CD8-positive, alpha-beta memory T cell (primary cell): Measurements from ENCODE around the gene DNMT1. TPM values are rescaled to one million over a fixed set of nuclear protein-coding genes. Genes with fewer than 3 reads are reported as not detected.
A peak's percentile ranks its signal among the peaks of the same experiment; 100 is the strongest.

Source experiments
- CTCF ChIA-PET: fragments of 350-600 bp; sonication (Branson Sonifier 250); formaldehyde crosslinking; loops from one replicate; lab custom pipeline; 2021; ENCODE audit warnings: antibody characterized with exemption; lab: Charles Lee
- POLR2A ChIA-PET: fragments of 350-600 bp; sonication (Branson Sonifier 250); formaldehyde crosslinking; loops from one replicate; lab custom pipeline; 2021; ENCODE audit warnings: antibody characterized with exemption; lab: Charles Lee
- DNase-seq, 5 donors: peaks; one replicate each; pipeline versions ENCODE4 v3.0.0 to v3.0.0-alpha.2; 2020 to 2022; ENCODE audit warnings: mixed read lengths in 1 of 5
- H3K27ac ChIP-seq: one replicate; pipeline ENCODE4 v1.7.0; 2013; ENCODE audit warnings: low read depth, mild to moderate bottlenecking, low read length, moderate library complexity
- H3K27me3 ChIP-seq: 2 replicates; pipeline ENCODE4 v1.7.0; 2013; ENCODE audit warnings: low read length, mild to moderate bottlenecking; ENCODE audit not compliant: insufficient read depth, poor library complexity, severe bottlenecking
- H3K36me3 ChIP-seq: 2 replicates; pipeline ENCODE4 v1.7.0; 2013; ENCODE audit warnings: mild to moderate bottlenecking, low read length, moderate library complexity; ENCODE audit not compliant: insufficient read depth
- H3K4me1 ChIP-seq: 2 replicates; pipeline ENCODE4 v1.7.0; 2013; ENCODE audit warnings: mild to moderate bottlenecking, low read length, moderate library complexity; ENCODE audit not compliant: insufficient read depth
- H3K4me3 ChIP-seq: 2 replicates; pipeline ENCODE4 v1.7.0; 2013; ENCODE audit warnings: mild to moderate bottlenecking, low read length
- H3K9me3 ChIP-seq: 2 replicates; pipeline ENCODE4 v1.7.0; 2013; ENCODE audit warnings: mild to moderate bottlenecking, low read length
- H3K27ac Mint-ChIP-seq, 8 donors: one replicate each; pipeline ENCODE4 v1.8.0; 2020 to 2021; ENCODE audit warnings: mixed read lengths in 8 of 8, mild to moderate bottlenecking in 6 of 8, inconsistent platforms in 3 of 8, moderate library complexity in 3 of 8
- H3K27me3 Mint-ChIP-seq, 2 donors: one replicate each; pipeline ENCODE4 v1.8.0; 2020 to 2021; ENCODE audit warnings: mixed read lengths in 2 of 2, mild to moderate bottlenecking in 1 of 2, moderate library complexity in 1 of 2
- H3K36me3 Mint-ChIP-seq, 3 donors: one replicate each; pipeline ENCODE4 v1.8.0; 2020 to 2021; ENCODE audit warnings: mixed read lengths in 3 of 3, inconsistent platforms in 1 of 3, mild to moderate bottlenecking in 1 of 3
- H3K4me1 Mint-ChIP-seq, 3 donors: one replicate each; pipeline ENCODE4 v1.8.0; 2020 to 2021; ENCODE audit warnings: mixed read lengths in 3 of 3, inconsistent platforms in 1 of 3, mild to moderate bottlenecking in 1 of 3
- H3K4me3 Mint-ChIP-seq, 7 donors: one replicate each; pipeline ENCODE4 v1.8.0; 2020 to 2021; ENCODE audit warnings: mixed read lengths in 7 of 7, mild to moderate bottlenecking in 6 of 7, moderate library complexity in 4 of 7, inconsistent platforms in 2 of 7
- H3K9me3 Mint-ChIP-seq, 5 donors: one replicate each; pipeline ENCODE4 v1.8.0; 2020 to 2022; ENCODE audit warnings: mixed read lengths in 5 of 5, mild to moderate bottlenecking in 3 of 5, moderate library complexity in 2 of 5, inconsistent platforms in 1 of 5
- polyA plus RNA-seq: library from polyadenylated mRNA; unstranded; fragments of 300-500 nt; fragmentation: Illumina TruSeq; gene quantifications from one replicate; pipeline ENCODE4 v1.2.3, GENCODE V29; 2021
- total RNA-seq, 2 experiments: library from RNA; stranded (reverse); gene quantifications; one replicate each; pipeline ENCODE4 v1.2.3, GENCODE V29; 2021

DNMT1 gene
- total and polyA plus RNA-seq, 3 experiments from 2014 or later: 142 to 325 (median 307) TPM

DNA sequence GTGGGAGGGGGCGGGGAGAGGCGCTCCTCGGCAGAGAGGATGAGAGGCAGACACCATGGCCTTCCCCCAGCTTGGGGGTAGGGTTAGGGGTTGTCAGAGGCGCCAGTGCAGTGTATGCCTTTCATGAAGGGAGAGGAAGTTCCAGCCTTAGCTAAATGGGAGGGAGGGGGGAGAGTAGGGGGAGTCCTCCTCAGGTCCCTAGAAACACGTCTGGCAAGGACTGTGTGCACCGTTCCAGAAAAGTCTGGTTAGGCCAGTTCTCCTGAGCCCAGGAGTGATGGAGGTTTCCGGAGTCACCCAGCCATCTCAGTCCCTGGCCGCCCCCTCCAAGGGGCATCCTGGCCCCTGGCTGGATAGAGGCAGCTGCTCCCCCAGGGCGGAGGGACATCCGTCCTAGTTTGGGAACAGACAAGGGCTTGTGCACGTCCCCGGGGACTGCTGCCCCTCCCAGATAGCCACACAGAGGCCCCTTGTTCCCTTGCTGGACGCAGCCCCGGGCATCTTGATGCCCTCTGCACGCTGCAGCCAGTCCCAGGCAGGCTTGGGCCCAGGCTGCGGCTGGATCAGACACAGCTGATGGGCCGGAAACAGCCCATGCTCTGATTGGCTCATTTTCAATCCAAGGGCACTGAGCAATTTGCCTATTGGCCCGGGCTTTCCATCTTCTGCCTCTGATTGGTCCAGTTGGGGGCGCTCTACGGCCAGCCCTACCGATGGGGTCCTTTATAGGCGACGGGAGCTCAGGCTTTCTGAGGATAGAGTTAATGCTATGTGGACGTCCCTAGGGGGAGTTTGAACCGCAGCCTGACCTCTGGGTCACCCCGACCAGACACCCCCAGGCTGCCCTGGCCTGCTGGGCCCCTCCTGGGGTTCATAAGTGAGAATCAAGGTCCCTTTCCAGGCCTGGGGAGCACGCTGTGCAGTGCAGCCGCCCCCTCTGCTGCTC is 32.5 kb upstream of the DNMT1 start:
- Histone ChIP-seq H3K9me3 (no peaks in the 10 kb centered on the region), H3K4me1 (peaks cover 20% of the 10 kb centered on the region), H3K4me3 (no peak overlapping the region), H3K27ac (no peak overlapping the region), H3K27me3 (no peaks in the 10 kb centered on the region), H3K36me3 (no peaks in the 10 kb centered on the region)
- peaks cover 0 to 16% (median 6%) of the 10 kb centered on the region in 3 donors for H3K36me3 Mint-ChIP-seq
- H3K4me3 Mint-ChIP-seq: peak overlapping the region in 1 of 7 donors; percentile 44
- no peaks in the 10 kb centered on the region for H3K9me3 Mint-ChIP-seq
- H3K4me1 Mint-ChIP-seq: peaks cover 9 to 26% (median 20%) of the 10 kb centered on the region in 3 donors
- DNase-seq: no peak
- CTCF ChIA-PET: interaction anchor here (1.4 to 10.5 kb wide), 4 partner anchors 20 to 26 kb away, joined by 4 to 73 read pairs (median 6); no protein-coding TSS in a partner anchor
- POLR2A ChIA-PET: interaction anchor here (0.6 kb wide), 1 partner anchor 418 kb away, joined by 9 read pairs; no protein-coding TSS in a partner anchor
- H3K27me3 Mint-ChIP-seq: no peaks in the 10 kb centered on the region
- H3K27ac Mint-ChIP-seq: peak overlapping the region in 1 of 8 donors; percentile 12

DNA sequence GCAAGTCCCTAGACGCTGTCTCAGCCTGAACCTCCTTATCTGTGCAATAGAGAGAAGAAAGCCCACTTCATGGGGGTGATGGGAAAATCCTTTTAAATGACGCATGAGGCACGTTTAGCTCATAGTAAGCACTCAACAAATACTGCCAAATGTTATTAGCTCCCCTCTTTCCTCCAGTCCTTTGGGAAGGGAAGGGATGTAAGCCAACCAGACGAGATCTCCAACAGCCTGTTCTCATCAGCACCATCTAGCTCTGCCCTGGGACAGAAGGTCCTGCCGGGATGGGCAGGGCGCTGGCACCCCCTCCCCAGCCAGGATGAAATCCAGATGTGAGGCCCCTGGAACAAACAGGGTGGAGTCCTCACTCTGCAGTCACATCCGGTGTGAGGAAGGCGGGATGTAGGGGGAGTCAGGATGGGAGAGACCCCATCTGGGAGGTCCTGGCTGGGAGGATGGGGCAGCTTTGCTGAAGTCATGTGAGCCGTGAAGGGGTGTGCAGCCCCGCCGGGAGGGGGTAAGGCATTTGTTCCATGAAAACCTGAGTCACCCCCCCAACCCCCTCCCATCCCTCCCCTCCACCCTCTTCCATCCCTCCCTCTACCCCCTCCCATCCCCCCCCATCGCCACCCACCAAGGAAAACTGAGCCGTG is 31.7 kb upstream of the DNMT1 start:
- Histone ChIP-seq H3K27ac (no peak overlapping the region), H3K27me3 (no peaks in the 10 kb centered on the region), H3K4me1 (peaks cover 18% of the 10 kb centered on the region), H3K9me3 (no peaks in the 10 kb centered on the region), H3K36me3 (no peaks in the 10 kb centered on the region), H3K4me3 (no peak overlapping the region)
- H3K27ac Mint-ChIP-seq: peak overlapping the region in 3 of 8 donors; percentile 36 to 78 (median 47)
- ChIA-PET CTCF (interaction anchor here (1.5 to 10.5 kb wide), 3 partner anchors 9 to 24 kb away, joined by 5 to 73 read pairs (median 14); no protein-coding TSS in a partner anchor), POLR2A (interaction anchor here (0.6 kb wide), 1 partner anchor 418 kb away, joined by 9 read pairs; no protein-coding TSS in a partner anchor)
- no peaks in the 10 kb centered on the region for H3K9me3 Mint-ChIP-seq
- DNase-seq: no peak
- H3K4me1 Mint-ChIP-seq: peaks cover 9 to 24% (median 20%) of the 10 kb centered on the region in 3 donors
- peaks cover 0 to 18% (median 6%) of the 10 kb centered on the region in 3 donors for H3K36me3 Mint-ChIP-seq
- H3K27me3 Mint-ChIP-seq: no peaks in the 10 kb centered on the region
- peak overlapping the region in 1 of 7 donors; percentile 19 for H3K4me3 Mint-ChIP-seq

DNA sequence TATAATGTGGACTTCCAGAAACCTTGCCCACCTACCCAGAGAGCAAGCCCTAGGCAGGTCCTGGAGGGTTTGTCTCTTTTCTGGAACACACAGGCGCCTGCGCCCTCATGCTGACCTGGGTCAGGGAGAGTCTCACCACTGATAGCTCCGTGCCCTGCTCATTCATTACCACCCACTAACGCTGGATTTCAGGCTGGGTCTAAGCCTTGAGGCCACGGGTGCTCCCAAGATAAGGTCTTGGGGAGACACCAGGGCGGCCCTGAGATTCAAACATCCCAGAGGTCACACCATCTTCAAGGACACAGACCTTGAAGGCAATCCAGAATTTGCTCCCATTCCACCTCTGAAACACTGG is 31.2 kb upstream of the DNMT1 start:
- Mint-ChIP-seq H3K27me3 (no peaks in the 10 kb centered on the region), H3K9me3 (no peaks in the 10 kb centered on the region), H3K36me3 (peaks cover 0 to 19% (median 6%) of the 10 kb centered on the region in 3 donors), H3K4me1 (peaks cover 9 to 23% (median 20%) of the 10 kb centered on the region in 3 donors), H3K4me3 (peak overlapping the region in 1 of 7 donors; percentile 19), H3K27ac (peak overlapping the region in 3 of 8 donors; percentile 29 to 47 (median 46))
- H3K9me3 ChIP-seq: no peaks in the 10 kb centered on the region
- no peaks in the 10 kb centered on the region for H3K36me3 ChIP-seq
- H3K27me3 ChIP-seq: no peaks in the 10 kb centered on the region
- H3K4me1 ChIP-seq: peaks cover 16% of the 10 kb centered on the region
- H3K4me3 ChIP-seq: no peak overlapping the region
- POLR2A ChIA-PET: no interaction called here
- DNase-seq: no peak
- CTCF ChIA-PET: interaction anchor here (1.5 to 10.5 kb wide), 3 partner anchors 10 to 24 kb away, joined by 5 to 73 read pairs (median 14); no protein-coding TSS in a partner anchor
- H3K27ac ChIP-seq: no peak overlapping the region

DNA sequence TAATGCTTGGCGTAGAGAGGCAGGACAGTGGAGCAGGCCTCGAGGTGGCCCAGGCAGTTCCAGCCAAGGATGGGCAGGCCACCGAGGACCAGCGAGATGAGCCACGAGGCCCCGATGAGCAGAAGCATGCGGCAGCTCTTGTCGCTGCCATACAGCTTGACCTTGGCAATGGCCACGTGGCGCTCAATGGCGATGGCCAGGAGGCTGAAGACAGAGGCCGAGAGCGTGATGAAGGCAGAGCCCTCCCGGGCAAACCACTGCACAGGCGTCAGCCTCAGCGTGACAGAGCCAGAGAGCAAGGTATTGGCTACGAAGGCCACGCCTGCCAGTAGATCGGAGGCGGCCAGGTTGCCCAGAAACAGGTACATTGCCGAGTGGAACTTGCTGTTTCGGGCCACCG is 29.6 kb upstream of the DNMT1 start:
- no peaks in the 10 kb centered on the region for H3K36me3 ChIP-seq
- H3K4me3 ChIP-seq: no peak overlapping the region
- no peaks in the 10 kb centered on the region for H3K9me3 ChIP-seq
- no peaks in the 10 kb centered on the region for H3K27me3 ChIP-seq
- Mint-ChIP-seq H3K27me3 (no peaks in the 10 kb centered on the region), H3K4me3 (peak overlapping the region in 1 of 7 donors; percentile 81), H3K27ac (peak overlapping the region in 1 of 8 donors; percentile 56), H3K4me1 (peaks cover 5 to 17% (median 15%) of the 10 kb centered on the region in 3 donors), H3K36me3 (peaks cover 0 to 15% (median 6%) of the 10 kb centered on the region in 3 donors), H3K9me3 (no peaks in the 10 kb centered on the region)
- no peak overlapping the region for H3K27ac ChIP-seq
- ChIA-PET CTCF (interaction anchor here (2.8 to 10.5 kb wide), 2 partner anchors 11 to 26 kb away, joined by 14 to 73 read pairs; no protein-coding TSS in a partner anchor), POLR2A (no interaction called here)
- peaks cover 13% of the 10 kb centered on the region for H3K4me1 ChIP-seq
- no peak for DNase-seq

DNA sequence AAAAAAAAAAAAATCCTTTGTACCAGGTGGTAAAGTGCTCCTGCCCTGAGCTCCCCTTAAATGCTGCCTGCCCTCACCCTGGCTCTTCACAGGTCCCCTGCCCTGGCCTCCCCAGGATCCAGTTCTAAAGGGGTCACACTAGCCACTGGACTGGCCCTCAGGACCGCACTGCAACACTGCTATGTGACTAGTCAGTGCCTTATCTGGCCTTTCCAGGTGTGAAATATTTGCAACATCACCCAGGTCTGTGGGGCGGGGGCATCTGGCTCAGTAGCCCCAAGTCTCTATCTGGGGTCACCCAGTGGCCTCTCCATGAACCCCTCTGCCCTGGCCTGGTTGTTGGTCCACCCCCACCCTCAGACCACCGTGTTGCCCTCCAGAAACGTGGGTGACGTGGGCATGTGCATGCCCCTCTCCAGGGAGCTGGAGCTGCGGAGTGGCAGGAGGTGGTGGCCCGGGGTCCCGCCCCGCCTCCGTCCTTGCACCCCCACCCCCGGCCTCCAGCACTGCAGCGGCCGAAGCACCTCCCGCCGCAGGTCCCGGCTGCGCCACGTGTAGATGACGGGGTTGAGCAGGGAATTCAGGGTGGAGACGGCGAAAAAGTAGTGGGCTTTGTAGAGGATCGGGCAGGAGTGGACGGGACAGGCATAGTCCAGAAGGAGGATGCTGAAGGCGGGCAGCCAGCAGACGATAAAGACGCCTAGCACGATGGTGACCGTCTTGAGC is 28.9 kb upstream of the DNMT1 start:
- no peaks in the 10 kb centered on the region for H3K9me3 Mint-ChIP-seq
- POLR2A ChIA-PET: no interaction called here
- peaks cover 0 to 15% (median 6%) of the 10 kb centered on the region in 3 donors for H3K36me3 Mint-ChIP-seq

DNA sequence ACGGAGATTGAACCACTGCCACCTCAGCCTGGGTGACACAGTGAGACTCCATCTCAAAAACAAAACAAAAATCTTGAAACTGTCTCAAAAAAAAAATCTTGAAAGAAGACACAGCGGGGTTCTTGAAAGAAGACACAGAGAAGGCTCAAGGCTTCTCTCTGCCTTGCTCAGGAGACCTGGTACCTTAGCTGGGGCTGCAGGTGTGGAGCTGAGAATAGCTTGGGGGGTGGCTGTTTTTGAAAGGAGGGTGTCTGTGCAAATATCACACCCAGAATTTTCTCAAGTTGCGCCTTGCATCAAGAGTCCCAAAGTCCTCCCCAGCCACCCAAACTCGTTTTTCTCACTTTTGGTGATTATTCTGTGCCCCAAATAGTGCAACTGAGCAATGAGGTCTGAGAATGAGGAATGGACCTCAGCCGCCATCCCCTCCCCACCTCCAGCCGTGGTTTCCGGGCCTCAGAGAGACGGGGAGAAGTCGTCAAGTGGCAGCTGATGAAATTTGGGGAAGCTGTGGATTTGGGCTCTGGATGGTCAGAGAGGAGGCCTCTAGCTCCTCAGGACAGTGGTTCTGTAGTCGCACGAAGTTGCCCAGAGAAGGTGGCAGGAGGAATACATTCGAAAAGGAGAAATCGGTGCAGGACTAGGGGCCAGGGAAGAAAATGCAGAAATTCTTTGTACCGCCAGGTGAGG is 27.6 kb upstream of the DNMT1 start:
- peak overlapping the region in 1 of 8 donors; percentile 63 for H3K27ac Mint-ChIP-seq
- H3K27me3 Mint-ChIP-seq: no peaks in the 10 kb centered on the region
- H3K36me3 ChIP-seq: no peaks in the 10 kb centered on the region
- H3K4me1 ChIP-seq: peaks cover 4% of the 10 kb centered on the region
- ChIA-PET POLR2A (no interaction called here), CTCF (interaction anchor here (1.0 to 3.5 kb wide), 3 partner anchors 28 to 57 kb away, joined by 3 to 16 read pairs (median 3); no protein-coding TSS in a partner anchor)
- H3K9me3 Mint-ChIP-seq: no peaks in the 10 kb centered on the region
- H3K9me3 ChIP-seq: no peaks in the 10 kb centered on the region
- no peaks in the 10 kb centered on the region for H3K27me3 ChIP-seq
- peaks cover 3 to 10% (median 9%) of the 10 kb centered on the region in 3 donors for H3K4me1 Mint-ChIP-seq
- no peak overlapping the region for H3K4me3 ChIP-seq
- H3K4me3 Mint-ChIP-seq: no peak overlapping the region
- DNase-seq: no peak
- H3K27ac ChIP-seq: no peak overlapping the region
- H3K36me3 Mint-ChIP-seq: peaks cover 0 to 15% (median 6%) of the 10 kb centered on the region in 3 donors

More for the DNA sequence above, 28.9 kb upstream of the DNMT1 start:
- peak overlapping the region in 1 of 7 donors; percentile 81 for H3K4me3 Mint-ChIP-seq
- Histone ChIP-seq H3K9me3 (no peaks in the 10 kb centered on the region), H3K4me1 (peaks cover 8% of the 10 kb centered on the region), H3K27me3 (no peaks in the 10 kb centered on the region), H3K36me3 (no peaks in the 10 kb centered on the region), H3K27ac (no peak overlapping the region), H3K4me3 (no peak overlapping the region)
- no peak for DNase-seq
- H3K27me3 Mint-ChIP-seq: no peaks in the 10 kb centered on the region
- peak overlapping the region in 1 of 8 donors; percentile 42 for H3K27ac Mint-ChIP-seq
- CTCF ChIA-PET: interaction anchor here (1.0 to 10.5 kb wide), 4 partner anchors 12 to 58 kb away, joined by 3 to 73 read pairs (median 8); no protein-coding TSS in a partner anchor
- H3K4me1 Mint-ChIP-seq: peaks cover 3 to 12% (median 10%) of the 10 kb centered on the region in 3 donors

DNA sequence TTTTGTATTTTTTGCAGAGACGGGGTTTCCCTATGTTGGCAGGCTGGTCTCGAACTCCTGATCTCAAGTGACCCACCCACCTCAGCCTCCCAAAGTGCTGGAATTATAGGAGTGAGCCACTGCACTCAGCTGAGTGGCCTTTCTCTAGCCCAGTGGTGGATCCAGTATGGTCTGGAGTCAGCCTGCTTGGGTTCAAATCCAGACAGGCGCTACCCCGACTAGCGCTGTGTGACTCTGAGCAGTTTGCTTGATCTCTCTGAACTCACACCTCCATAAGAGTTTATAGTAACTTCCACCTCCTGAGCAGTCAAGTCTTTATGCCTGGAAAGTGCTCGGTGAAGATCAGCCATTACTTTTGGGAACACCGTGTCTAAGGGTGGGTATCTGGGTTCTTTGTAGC is 25.9 kb upstream of the DNMT1 start:
- no peaks in the 10 kb centered on the region for H3K27me3 ChIP-seq
- H3K27ac ChIP-seq: no peak overlapping the region
- no peaks in the 10 kb centered on the region for H3K9me3 ChIP-seq
- H3K4me3 ChIP-seq: no peak overlapping the region
- H3K4me1 Mint-ChIP-seq: peaks cover 3 to 7% (median 4%) of the 10 kb centered on the region in 3 donors
- H3K4me3 Mint-ChIP-seq: no peak overlapping the region
- no peak for DNase-seq
- H3K36me3 ChIP-seq: no peaks in the 10 kb centered on the region
- H3K27me3 Mint-ChIP-seq: no peaks in the 10 kb centered on the region
- ChIA-PET CTCF (interaction anchor here (0.9 to 3.5 kb wide), 4 partner anchors 8 to 29 kb away, joined by 4 to 16 read pairs (median 6); no protein-coding TSS in a partner anchor), POLR2A (no interaction called here)
- H3K36me3 Mint-ChIP-seq: peaks cover 0 to 15% (median 6%) of the 10 kb centered on the region in 3 donors
- peaks cover 4% of the 10 kb centered on the region for H3K4me1 ChIP-seq
- peak overlapping the region in 3 of 8 donors; percentile 6 to 22 (median 15) for H3K27ac Mint-ChIP-seq
- H3K9me3 Mint-ChIP-seq: no peaks in the 10 kb centered on the region
